A549 (cell line): ENCODE measurements around the gene CLEC20A. TPM values are rescaled to one million over a fixed set of nuclear protein-coding genes. Genes with fewer than 3 reads are reported as not detected.

ENCODE experiments used
- ATAC-seq, 2 experiments: fragments of 200-7000 bp in 1 of 2; fragments of >200 bp in 1 of 2; cut with Nextera tagmentation in 1 of 2; cut with Tn5 transposase in 1 of 2; 3 replicates each; pipeline versions ENCODE4 v1.8.0 to v1.9.1; 2018 to 2020; ENCODE audit warnings: mild to moderate bottlenecking in 1 of 2, moderate library complexity in 1 of 2
- CTCF ChIA-PET: fragments of 300-600 bp; sonication (Branson Sonifier 250); formaldehyde crosslinking; extraction: SDS; loops from one replicate; lab custom pipeline; 2021; ENCODE audit warnings: antibody characterized with exemption, inconsistent platforms; lab: Yijun Ruan, JAX
- POLR2A ChIA-PET: fragments of 350-600 bp; formaldehyde crosslinking; extraction: SDS; loops from one replicate; lab custom pipeline; 2021; ENCODE audit warnings: antibody characterized with exemption, inconsistent platforms; lab: Yijun Ruan, JAX
- DNase-seq, 2 experiments: peaks; one replicate each; pipeline versions ENCODE4 v3.0.0 to v3.0.0-alpha.2; 2011 to 2016; ENCODE audit warnings: low read depth in 1 of 2, low spot score in 1 of 2
- FAIRE-seq: peaks from 2 replicates; lab custom pipeline; 2011; peaks lifted over from hg19 to GRCh38; lab: Jason Lieb, UNC
- H3K27ac ChIP-seq, 2 experiments: fragments of >200 bp; sonication (Bioruptor Twin); formaldehyde crosslinking; 3 replicates each; pipeline ENCODE4 v1.5.1; 2016 to 2017
- H3K4me1 ChIP-seq: fragments of >200 bp; sonication (Bioruptor Twin); formaldehyde crosslinking; 3 replicates; pipeline ENCODE4 v1.6.1; 2016
- H3K4me2 ChIP-seq: fragments of >200 bp; sonication (Bioruptor Twin); formaldehyde crosslinking; 3 replicates; pipeline ENCODE4 v1.6.1; 2016
- H3K4me3 ChIP-seq: fragments of >200 bp; sonication (Bioruptor Twin); formaldehyde crosslinking; 3 replicates; pipeline ENCODE4 v1.5.1; 2016
- H3K9me3 ChIP-seq: fragments of >200 bp; sonication (Bioruptor Twin); formaldehyde crosslinking; 3 replicates; pipeline ENCODE4 v1.6.1; 2016
- CEBPB ChIP-seq, 2 experiments: fragments of >200 bp in 1 of 2; sonication (Bioruptor Twin) in 1 of 2; formaldehyde crosslinking in 1 of 2; IDR thresholded peaks; 2 replicates each; pipeline ENCODE4 v1.6.1; 2012 to 2016
- FOSB ChIP-seq: fragments of 250-450 bp; sonication (Bioruptor Pico); IDR thresholded peaks from 2 replicates; pipeline ENCODE4 v1.5.0; 2020; ENCODE audit warnings: mild to moderate bottlenecking, moderate library complexity
- FOSL2 ChIP-seq, 2 experiments: fragments of 450-650 bp in 1 of 2; fragments of >200 bp in 1 of 2; sonication (Bioruptor Twin) in 1 of 2; formaldehyde crosslinking; IDR thresholded peaks; 2 replicates each; pipeline versions ENCODE4 v1.5.0 to v1.6.1; 2016 to 2020; ENCODE audit warnings: mild to moderate bottlenecking in 1 of 2, moderate library complexity in 1 of 2
- KDM5A ChIP-seq: fragments of 200-600 bp; sonication (generic); IDR thresholded peaks from 2 replicates; pipeline ENCODE4 v1.6.1; 2016; ENCODE audit warnings: antibody characterized with exemption, mild to moderate bottlenecking
- MAFK ChIP-seq: fragments of 450-650 bp; IDR thresholded peaks from 2 replicates; pipeline ENCODE4 v1.6.1; 2014; ENCODE audit not compliant: partially characterized antibody
- MAX ChIP-seq: IDR thresholded peaks from 2 replicates; pipeline ENCODE4 v1.6.1; 2012
- NFE2L2 ChIP-seq: fragments of 150-350 bp; conservative IDR thresholded peaks from 2 replicates; pipeline ENCODE4 v1.6.1; 2014; ENCODE audit warnings: low read length
- NPAS2 ChIP-seq: fragments of 250-450 bp; sonication (Bioruptor Pico); IDR thresholded peaks from 2 replicates; pipeline ENCODE4 v1.8.0; 2022; ENCODE audit warnings: mild to moderate bottlenecking, moderate library complexity, borderline replicate concordance
- SMC3 ChIP-seq: fragments of >200 bp; sonication (Bioruptor Twin); formaldehyde crosslinking; IDR thresholded peaks from 3 replicates; pipeline ENCODE4 v1.6.1; 2018; ENCODE audit warnings: inconsistent platforms
- TFCP2L1 ChIP-seq: fragments of 250-450 bp; sonication (Bioruptor Pico); IDR thresholded peaks from 2 replicates; pipeline ENCODE4 v1.5.0; 2021; ENCODE audit warnings: mild to moderate bottlenecking
- WGBS: methylation state at CpG from one replicate; pipeline ENCODE4 v1.1.6; 2017; ENCODE audit errors: missing lambda C conversion rate; 5-methylcytosine and 5-hydroxymethylcytosine counted together
- polyA plus RNA-seq, 4 experiments: library from polyadenylated mRNA; depleted of rRNA in 3 of 4; stranded (reverse); fragments of >200 nt; fragmentation: RNase III in 1 of 4; extraction: RNeasy Plus Mini Kit Qiagen cat#74134 plus additional on column Dnase treatment in 1 of 4; gene quantifications; 2 replicates in 3 of 4; 3 replicates in 1 of 4; pipeline ENCODE4 v1.2.3, GENCODE V29; 2011 to 2017

The CLEC20A gene
- polyA plus RNA-seq, 2 of the 4 experiments (the other 2 are of a cell fraction) = not detected

GRCh38 chr1:178537382-178538090 is 40.8 kb upstream of the CLEC20A start:
- H3K4me3 ChIP-seq = 0 out of 3 replicates have a peak overlapping the region, but pooled peaks have one; percentile 15
- H3K9me3 ChIP-seq = no peaks in the 10 kb centered on the region
- 52% methylated on average over 20 of the region's 20 CpGs for WGBS
- peak overlapping the region; percentile 78 for H3K4me2 ChIP-seq
- DNase-seq (peak in 1 of 2 experiments; percentile 22), ATAC-seq (peak; percentile 2; a peak in 2 of 6 replicates), FAIRE-seq (no peak)
- ChIA-PET POLR2A (interaction anchor here (0.9 kb wide), 1 partner anchor 489 kb away, joined by 3 read pairs; no protein-coding TSS in a partner anchor), CTCF (interaction anchor here (0.6 to 18.9 kb wide), 8 partner anchors 10 to 1061 kb away, joined by 3 to 352 read pairs (median 4); no protein-coding TSS in a partner anchor)
- H3K27ac ChIP-seq = peak overlapping the region; percentile 79 to 83
- peaks cover 56% of the 10 kb centered on the region for H3K4me1 ChIP-seq
- no peak for TF ChIP-seq KDM5A
- no peak for TF ChIP-seq TFCP2L1 (CRISPR knock-in tag)
- no peak for TF ChIP-seq SMC3
- TF ChIP-seq CEBPB (IDR thresholded peaks at IDR 0.05) = peak in 1 of 2 experiments; percentile 21; a peak in 1 of 4 replicates
- no peak for TF ChIP-seq MAFK
- no peak for TF ChIP-seq FOSL2 (IDR thresholded peaks at IDR 0.05)
- no peak for TF ChIP-seq FOSL2 (CRISPR knock-in tag; IDR thresholded peaks at IDR 0.05)
- TF ChIP-seq, all 56 proteins: peak for 1

GRCh38 chr1:178536844-178537371 is 40.1 kb upstream of the CLEC20A start:
- ChIA-PET CTCF (interaction anchor here (0.6 to 18.9 kb wide), 9 partner anchors 9 to 1061 kb away, joined by 3 to 352 read pairs (median 3); no protein-coding TSS in a partner anchor), POLR2A (no interaction called here)
- ATAC-seq = peak; percentile 71 to 81
- Histone ChIP-seq H3K4me3 (0 out of 3 replicates have a peak overlapping the region, but pooled peaks have one; percentile 15), H3K4me2 (peak overlapping the region; percentile 78), H3K9me3 (no peaks in the 10 kb centered on the region), H3K27ac (peak overlapping the region; percentile 79 to 83), H3K4me1 (peaks cover 56% of the 10 kb centered on the region)
- TF ChIP-seq MAFK (peak; percentile 50), MAX (peak; percentile 68), FOSL2 (IDR thresholded peaks at IDR 0.05) (peak; percentile 32; the same call in 1 of the 2 replicates), FOSL2 (CRISPR knock-in tag; IDR thresholded peaks at IDR 0.05) (peak; percentile 82), NPAS2 (CRISPR knock-in tag) (no peak)
- 1% methylated on average over 7 of the region's 7 CpGs for WGBS
- peak; percentile 82 for FAIRE-seq
- DNase-seq = peak; percentile 82 to 90

GRCh38 chr1:178536329-178536728 is 39.6 kb upstream of the CLEC20A start:
- Histone ChIP-seq H3K4me3 (no peak overlapping the region), H3K27ac (peak overlapping the region; percentile 79 to 83; a peak in 5 of 6 replicates), H3K4me2 (peak overlapping the region; percentile 78), H3K4me1 (peaks cover 50% of the 10 kb centered on the region)
- no peak for DNase-seq
- ATAC-seq = no peak
- WGBS = 91% methylated on average over 5 of the region's 5 CpGs
- FAIRE-seq = no peak
- CTCF ChIA-PET = interaction anchor here (0.7 to 18.9 kb wide), 8 partner anchors 25 to 469 kb away, joined by 3 to 352 read pairs (median 4); no protein-coding TSS in a partner anchor
- TF ChIP-seq SMC3 = no peak
- no peak for TF ChIP-seq FOSB (CRISPR knock-in tag)
- TF ChIP-seq, all 56 proteins: peak for 0
- POLR2A ChIA-PET = no interaction called here
- H3K9me3 ChIP-seq = no peaks in the 10 kb centered on the region

- Histone ChIP-seq H3K4me2 (no peak overlapping the region), H3K4me3 (no peak overlapping the region), H3K9me3 (no peaks in the 10 kb centered on the region), H3K27ac (no peak overlapping the region; a peak in 1 of 6 replicates), H3K4me1 (peaks cover 48% of the 10 kb centered on the region)
- FAIRE-seq = no peak
- TF ChIP-seq NFE2L2 (no peak), MAFK (peak; percentile 38)
- CTCF ChIA-PET = interaction anchor here (0.5 to 18.9 kb wide), 12 partner anchors 8 to 547 kb away, joined by 3 to 352 read pairs (median 5); partner anchors contain the start of gene TOR3A
- DNase-seq = no peak
- POLR2A ChIA-PET = no interaction called here
- 92% methylated on average over 9 of the region's 9 CpGs for WGBS
- ATAC-seq = no peak
Observed at GRCh38 chr1:178534137-178534868, 37.5 kb upstream of the CLEC20A start.
